Measurements from ENCODE around the gene DHRS11.

DHRS11 gene

GRCh38 chr17:36614081-36614480 lies 22.4 kb downstream of the DHRS11 start:
- no peak for DNase-seq (ENCODE audit: low spot score)

- no peak for DNase-seq (ENCODE audit: low spot score)
Observed at GRCh38 chr17:36614933-36615332, 23.3 kb downstream of the DHRS11 start.

- DNase-seq (ENCODE audit: low spot score), result no peak
Observed at GRCh38 chr17:36616061-36617029, 24.7 kb downstream of the DHRS11 start.

GRCh38 chr17:36617773-36618172 lies 26.1 kb downstream of the DHRS11 start:
- DNase-seq (ENCODE audit: low spot score), result no peak

- no peak for DNase-seq (ENCODE audit: low spot score)
Observed at GRCh38 chr17:36623281-36623680, 31.6 kb downstream of the DHRS11 start.

- DNase-seq (ENCODE audit: low spot score), result no peak
Observed at GRCh38 chr17:36625188-36625587, 33.5 kb downstream of the DHRS11 start.

GRCh38 chr17:36627101-36627500 lies 35.4 kb downstream of the DHRS11 start:
- no peak for DNase-seq (ENCODE audit: low spot score)

GRCh38 chr17:36628576-36628975 lies 36.9 kb downstream of the DHRS11 start:
- no peak for DNase-seq (ENCODE audit: low spot score)

- DNase-seq (ENCODE audit: low spot score), result peak; percentile 67
Observed at GRCh38 chr17:36629252-36629847, 37.7 kb downstream of the DHRS11 start.

GRCh38 chr17:36629970-36630502 lies 38.4 kb downstream of the DHRS11 start:
- DNase-seq (ENCODE audit: low spot score), result no peak

GRCh38 chr17:36631022-36631421 lies 39.3 kb downstream of the DHRS11 start:
- no peak for DNase-seq (ENCODE audit: low spot score)

- DNase-seq (ENCODE audit: low spot score), result no peak
Observed at GRCh38 chr17:36632916-36633771, 41.5 kb downstream of the DHRS11 start.

GRCh38 chr17:36640346-36640745 lies 48.7 kb downstream of the DHRS11 start:
- DNase-seq (ENCODE audit: low spot score), result no peak

GRCh38 chr17:36640836-36641235 lies 49.2 kb downstream of the DHRS11 start:
- no peak for DNase-seq (ENCODE audit: low spot score)

GRCh38 chr17:36641331-36641876 lies 49.7 kb downstream of the DHRS11 start:
- no peak for DNase-seq (ENCODE audit: low spot score)

- no peak for DNase-seq (ENCODE audit: low spot score)
Observed at GRCh38 chr17:36641877-36642845, 50.5 kb downstream of the DHRS11 start.

- DNase-seq (ENCODE audit: low spot score), result no peak
Observed at GRCh38 chr17:36643086-36643685, 51.5 kb downstream of the DHRS11 start.

- no peak for DNase-seq (ENCODE audit: low spot score)
Observed at GRCh38 chr17:36645422-36645821, 53.7 kb downstream of the DHRS11 start.

GRCh38 chr17:36647636-36648035 lies 56.0 kb downstream of the DHRS11 start:
- no peak for DNase-seq (ENCODE audit: low spot score)

- no peak for DNase-seq (ENCODE audit: low spot score)
Observed at GRCh38 chr17:36650096-36650775, 58.6 kb downstream of the DHRS11 start.
